Esophagus (tissue), 2 donors: ENCODE measurements around the gene FLNC. TPM values are rescaled to one million over a fixed set of nuclear protein-coding genes. Genes with fewer than 3 reads are reported as not detected.

Source experiments
- H3K27ac ChIP-seq, 2 donors: one replicate each; pipeline ENCODE4 v1.5.1; 2013; ENCODE audit warnings: low read depth in 2 of 2, mild to moderate bottlenecking in 2 of 2, inconsistent platforms in 1 of 2, low read length in 1 of 2, moderate library complexity in 1 of 2
- H3K27me3 ChIP-seq, 2 donors: one replicate each; pipeline ENCODE4 v1.6.1; 2013; ENCODE audit warnings: low read length in 2 of 2, control low read depth in 1 of 2, mild to moderate bottlenecking in 1 of 2; ENCODE audit not compliant: insufficient read depth in 2 of 2, control insufficient read depth in 1 of 2
- H3K36me3 ChIP-seq, 2 donors: one replicate each; pipeline ENCODE4 v1.6.1; 2013; ENCODE audit warnings: low read length in 1 of 2; ENCODE audit not compliant: control insufficient read depth in 2 of 2, insufficient read depth in 2 of 2
- H3K4me1 ChIP-seq, 2 donors: one replicate each; pipeline ENCODE4 v1.6.1; 2013; ENCODE audit warnings: low read length in 1 of 2; ENCODE audit not compliant: control insufficient read depth in 2 of 2, insufficient read depth in 2 of 2
- H3K4me3 ChIP-seq, 2 donors: one replicate each; pipeline ENCODE4 v1.5.1; 2013; ENCODE audit warnings: low read length in 2 of 2, mild to moderate bottlenecking in 2 of 2, low read depth in 1 of 2, moderate library complexity in 1 of 2
- H3K9me3 ChIP-seq, 2 donors: one replicate each; pipeline ENCODE4 v1.6.1; 2013; ENCODE audit warnings: mild to moderate bottlenecking in 2 of 2, low read depth in 1 of 2, low read length in 1 of 2, moderate library complexity in 1 of 2; ENCODE audit not compliant: control insufficient read depth in 2 of 2, insufficient read depth in 1 of 2
- WGBS, 2 donors: extraction: QIAGEN DNeasy Blood & Tissue Kit; methylation state at CpG; one replicate each; pipeline ENCODE4 v1.1.7; 2013; 5-methylcytosine and 5-hydroxymethylcytosine counted together
- polyA plus RNA-seq, 2 donors: library from polyadenylated mRNA; stranded (reverse); fragments of 200-250 nt; gene quantifications; one replicate each; pipeline ENCODE4 v1.2.3, GENCODE V29; 2013
- donor health status: healthy with polysubstance abuse.
- donor health status: Bipolar disorder and iron deficiency.

Gene FLNC
- polyA plus RNA-seq, 2 donors = 3.1 to 7.7 TPM

- WGBS, 2 donors = 91 to 92% methylated on average over 7 of the region's 7 CpGs
- no peaks in the 10 kb centered on the region for H3K36me3 ChIP-seq
- H3K4me1 ChIP-seq = peaks cover under 1 to 15% of the 10 kb centered on the region in 2 donors
- H3K9me3 ChIP-seq = no peaks in the 10 kb centered on the region
- no peak overlapping the region for H3K4me3 ChIP-seq
- peaks cover 0 to 3% of the 10 kb centered on the region in 2 donors for H3K27me3 ChIP-seq
- H3K27ac ChIP-seq = no peak overlapping the region
Observed at GRCh38 chr7:128887169-128888038, 57.2 kb downstream of the FLNC start.

- WGBS, 2 donors = 82 to 83% methylated on average over 7 of the region's 7 CpGs
- Histone ChIP-seq H3K4me3 (no peak overlapping the region), H3K36me3 (no peaks in the 10 kb centered on the region), H3K27me3 (peaks cover 0 to 3% of the 10 kb centered on the region in 2 donors), H3K9me3 (no peaks in the 10 kb centered on the region), H3K4me1 (peaks cover 4 to 20% of the 10 kb centered on the region in 2 donors), H3K27ac (no peak overlapping the region)
Observed at GRCh38 chr7:128888039-128888755, 58.0 kb downstream of the FLNC start.

DNA sequence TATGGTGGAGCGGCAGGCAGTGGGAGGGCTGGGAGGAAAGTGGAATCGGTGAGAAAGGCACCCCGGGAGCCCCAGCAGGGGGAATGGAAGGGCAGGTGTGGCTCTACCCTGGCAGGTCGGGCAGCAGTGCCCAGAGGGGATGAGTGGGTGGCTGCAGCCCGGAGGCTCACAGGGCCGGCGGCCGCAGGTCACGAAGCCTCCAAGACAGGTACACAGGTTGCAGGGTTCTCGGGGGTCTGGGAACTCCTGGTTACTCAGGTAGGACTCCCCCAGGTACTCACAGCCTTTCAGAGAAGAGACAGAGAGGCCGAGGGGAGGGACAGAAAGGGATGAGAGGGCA, 58.5 kb downstream of the FLNC start:
- no peaks in the 10 kb centered on the region for H3K9me3 ChIP-seq
- peaks cover 4 to 25% of the 10 kb centered on the region in 2 donors for H3K4me1 ChIP-seq
- 63 to 70% methylated on average over 11 of the region's 11 CpGs for WGBS, 2 donors
- peaks cover 0 to 3% of the 10 kb centered on the region in 2 donors for H3K27me3 ChIP-seq
- H3K36me3 ChIP-seq = no peaks in the 10 kb centered on the region
- no peak overlapping the region for H3K4me3 ChIP-seq
- H3K27ac ChIP-seq = no peak overlapping the region

- H3K4me1 ChIP-seq = peaks cover 4 to 27% of the 10 kb centered on the region in 2 donors
- no peak overlapping the region for H3K27ac ChIP-seq
- H3K27me3 ChIP-seq = peaks cover 0 to 3% of the 10 kb centered on the region in 2 donors
- WGBS, 2 donors = 55 to 68% methylated on average over 8 of the region's 8 CpGs
- no peaks in the 10 kb centered on the region for H3K9me3 ChIP-seq
- no peak overlapping the region for H3K4me3 ChIP-seq
- no peaks in the 10 kb centered on the region for H3K36me3 ChIP-seq
Observed at GRCh38 chr7:128889121-128889520, 58.9 kb downstream of the FLNC start.

DNA sequence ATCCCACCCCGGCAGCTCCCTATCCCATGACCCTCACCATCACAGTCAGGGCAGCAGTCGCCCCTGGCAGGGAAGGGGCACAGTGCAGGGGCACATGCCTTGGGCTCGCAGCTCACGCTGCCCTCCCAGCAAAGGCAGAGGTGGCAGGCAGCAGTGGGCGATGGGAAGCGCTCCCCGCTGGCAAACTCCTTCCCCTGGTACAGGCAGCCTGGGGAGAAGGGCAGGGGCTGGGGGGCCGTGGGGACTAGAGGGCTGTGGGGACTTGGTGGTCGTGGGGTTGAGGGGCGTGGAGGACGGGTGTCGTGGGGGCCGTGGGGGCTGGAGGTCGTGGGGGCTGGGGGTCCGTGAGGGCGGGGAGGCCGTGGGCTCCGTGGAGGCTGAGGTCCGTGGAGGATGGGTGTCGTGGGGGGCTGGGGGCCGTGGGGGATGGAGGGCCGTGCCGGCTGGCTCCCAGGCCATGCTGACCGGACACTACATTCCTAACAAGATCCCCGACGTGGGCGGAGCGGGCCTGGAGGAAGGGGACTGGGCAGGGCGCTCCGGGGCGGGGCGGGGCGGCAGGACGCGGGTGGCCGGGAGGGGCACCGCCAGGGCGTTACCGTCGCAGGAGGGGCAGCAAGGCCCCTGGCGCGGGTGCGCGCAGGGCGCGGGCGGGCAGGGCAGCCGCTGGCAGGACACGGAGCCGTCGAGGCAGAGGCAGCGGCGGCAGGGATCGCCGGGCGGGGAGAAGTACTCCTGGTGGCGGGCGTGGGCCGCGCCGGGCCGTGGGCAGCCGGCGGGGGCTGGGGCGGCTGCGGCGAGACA, 60.3 kb downstream of the FLNC start:
- Histone ChIP-seq H3K27me3 (peaks cover 0 to 3% of the 10 kb centered on the region in 2 donors), H3K36me3 (no peaks in the 10 kb centered on the region), H3K27ac (peak overlapping the region; percentile 36 to 78), H3K4me1 (peaks cover 4 to 27% of the 10 kb centered on the region in 2 donors), H3K9me3 (no peaks in the 10 kb centered on the region), H3K4me3 (peak overlapping the region; percentile 35 to 61)
- WGBS, 2 donors = 24 to 25% methylated on average over 39 to 67 of the region's 67 CpGs

DNA sequence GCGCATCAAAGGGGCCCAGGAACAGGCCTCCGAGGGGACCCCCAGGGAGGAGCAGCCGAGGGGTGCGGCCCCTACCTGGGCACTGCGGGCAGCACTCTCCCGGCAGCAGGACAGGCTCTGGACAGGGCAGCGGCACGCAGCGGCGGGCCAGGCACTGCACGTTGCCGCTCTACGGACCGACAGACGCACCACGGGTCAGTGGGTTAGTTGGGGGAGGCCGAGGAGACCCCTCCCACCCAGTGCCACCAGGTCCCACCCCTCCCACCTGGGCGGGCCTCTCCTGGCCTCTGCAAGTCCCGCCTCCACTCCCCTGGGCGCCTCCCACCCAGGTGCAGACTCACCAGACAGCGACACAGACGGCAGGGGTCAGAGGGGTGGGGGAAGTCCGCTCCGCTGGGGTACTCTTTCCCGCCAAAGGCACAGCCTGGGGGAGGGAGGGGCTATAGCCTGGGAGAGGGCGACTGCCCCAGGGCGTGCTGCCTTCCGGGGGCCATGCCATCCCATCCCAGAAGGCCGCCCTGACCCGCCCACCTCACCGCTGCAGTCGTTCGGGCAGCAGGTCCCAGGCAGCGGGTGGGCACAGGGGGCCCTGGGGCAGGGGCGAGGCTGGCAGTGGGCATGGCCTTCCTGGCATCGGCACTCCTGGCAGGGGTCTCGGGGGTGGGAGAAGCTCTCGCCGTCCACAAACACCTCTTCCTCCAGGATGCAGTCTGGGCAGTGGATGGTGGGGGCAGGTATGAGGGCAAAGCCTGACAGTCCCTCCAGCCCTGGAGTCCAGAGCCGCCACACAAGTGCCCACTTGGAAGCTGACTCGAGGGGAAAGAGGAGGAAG, 61.1 kb downstream of the FLNC start:
- no peaks in the 10 kb centered on the region for H3K36me3 ChIP-seq
- H3K27me3 ChIP-seq = peaks cover 0 to 3% of the 10 kb centered on the region in 2 donors
- H3K9me3 ChIP-seq = no peaks in the 10 kb centered on the region
- H3K27ac ChIP-seq = peak overlapping the region; percentile 36 to 78
- 30 to 35% methylated on average over 36 to 41 of the region's 41 CpGs for WGBS, 2 donors
- peak overlapping the region; percentile 35 to 61 for H3K4me3 ChIP-seq
- peaks cover 4 to 27% of the 10 kb centered on the region in 2 donors for H3K4me1 ChIP-seq

DNA sequence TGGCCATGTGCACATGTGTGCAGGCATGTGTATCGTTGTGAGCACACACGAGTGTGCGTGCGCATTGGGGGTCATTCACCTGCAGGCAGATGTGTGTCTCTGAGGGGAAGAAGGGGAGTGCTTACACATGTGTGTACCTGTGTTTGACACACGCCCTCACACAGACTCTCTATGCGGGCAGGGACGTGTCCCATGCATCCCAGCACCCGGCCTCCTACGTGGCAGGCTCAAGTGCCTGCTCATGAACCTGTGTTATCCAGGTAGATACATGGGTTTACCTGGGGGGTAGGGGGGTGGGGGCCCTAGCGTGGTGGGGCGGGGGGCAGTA, 61.7 kb downstream of the FLNC start:
- peaks cover 4 to 27% of the 10 kb centered on the region in 2 donors for H3K4me1 ChIP-seq
- peaks cover 0 to 3% of the 10 kb centered on the region in 2 donors for H3K27me3 ChIP-seq
- no peaks in the 10 kb centered on the region for H3K9me3 ChIP-seq
- no peaks in the 10 kb centered on the region for H3K36me3 ChIP-seq
- peak overlapping the region; percentile 36 to 72 for H3K27ac ChIP-seq
- H3K4me3 ChIP-seq = peak overlapping the region in 1 of 2 donors; percentile 61
- 66% methylated on average over 11 of the region's 11 CpGs for WGBS, 2 donors

- H3K27me3 ChIP-seq = peaks cover 0 to 3% of the 10 kb centered on the region in 2 donors
- no peaks in the 10 kb centered on the region for H3K9me3 ChIP-seq
- 57 to 65% methylated on average over 11 to 13 of the region's 13 CpGs for WGBS, 2 donors
- peaks cover 4 to 27% of the 10 kb centered on the region in 2 donors for H3K4me1 ChIP-seq
- peak overlapping the region; percentile 68 to 84 for H3K27ac ChIP-seq
- no peaks in the 10 kb centered on the region for H3K36me3 ChIP-seq
- H3K4me3 ChIP-seq = no peak overlapping the region
Observed at GRCh38 chr7:128892521-128893250, 62.5 kb downstream of the FLNC start.
